PFSK-1 (cell line): ENCODE results near the gene DLGAP1.

Experiments
- POLR2AphosphoS5 ChIP-seq: IDR thresholded peaks from 2 replicates; pipeline ENCODE4 v1.6.1; 2012; ENCODE audit warnings: low read depth, mild to moderate bottlenecking, control low read depth, low read length, moderate library complexity
- TF ChIP-seq, protein P1 (sequence below), 2 experiments: IDR thresholded peaks; 2 replicates each; pipeline versions ENCODE4 v1.6.1 to v1.8.0; 2011 to 2012; ENCODE audit warnings: low read depth in 2 of 2, low read length in 2 of 2, control low read depth in 1 of 2, inconsistent platforms in 1 of 2, mild to moderate bottlenecking in 1 of 2, moderate library complexity in 1 of 2; ENCODE audit not compliant: insufficient read depth in 1 of 2

DNA sequence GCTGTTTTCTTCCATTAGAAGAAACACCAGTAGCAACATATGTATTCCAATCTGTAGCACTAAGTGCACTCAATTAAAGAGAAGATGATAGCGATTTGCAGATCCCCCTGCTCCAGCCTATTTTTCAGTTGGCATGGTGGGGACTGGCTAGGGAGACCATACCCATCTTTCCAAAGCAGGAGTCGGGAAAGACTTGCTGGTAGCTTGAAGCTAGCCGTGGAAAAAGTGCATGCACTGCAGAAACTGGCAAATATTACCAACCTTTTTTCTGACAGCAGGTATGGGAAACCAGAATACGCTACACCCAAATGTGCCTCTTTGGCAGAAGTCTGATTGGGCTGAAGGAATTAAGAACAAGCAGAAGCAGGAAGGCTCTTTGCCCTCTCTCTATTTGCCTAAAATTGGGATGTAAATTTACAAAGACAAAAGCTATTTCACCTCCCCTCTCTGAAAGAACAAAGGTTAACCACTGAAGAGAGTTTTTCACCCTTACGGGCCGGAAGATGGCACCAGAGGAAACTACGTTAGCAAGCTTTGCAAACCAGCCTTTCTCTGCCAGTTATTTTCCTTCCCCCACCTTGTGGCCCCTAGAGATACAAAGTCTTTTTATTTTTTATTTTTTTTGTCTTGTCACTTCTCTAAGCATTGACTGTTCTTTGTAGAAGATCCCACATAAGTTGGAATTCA lies 273.1 kb downstream of the DLGAP1 start:
- no peak for TF ChIP-seq POLR2AphosphoS5
- TF ChIP-seq, protein P1, sequence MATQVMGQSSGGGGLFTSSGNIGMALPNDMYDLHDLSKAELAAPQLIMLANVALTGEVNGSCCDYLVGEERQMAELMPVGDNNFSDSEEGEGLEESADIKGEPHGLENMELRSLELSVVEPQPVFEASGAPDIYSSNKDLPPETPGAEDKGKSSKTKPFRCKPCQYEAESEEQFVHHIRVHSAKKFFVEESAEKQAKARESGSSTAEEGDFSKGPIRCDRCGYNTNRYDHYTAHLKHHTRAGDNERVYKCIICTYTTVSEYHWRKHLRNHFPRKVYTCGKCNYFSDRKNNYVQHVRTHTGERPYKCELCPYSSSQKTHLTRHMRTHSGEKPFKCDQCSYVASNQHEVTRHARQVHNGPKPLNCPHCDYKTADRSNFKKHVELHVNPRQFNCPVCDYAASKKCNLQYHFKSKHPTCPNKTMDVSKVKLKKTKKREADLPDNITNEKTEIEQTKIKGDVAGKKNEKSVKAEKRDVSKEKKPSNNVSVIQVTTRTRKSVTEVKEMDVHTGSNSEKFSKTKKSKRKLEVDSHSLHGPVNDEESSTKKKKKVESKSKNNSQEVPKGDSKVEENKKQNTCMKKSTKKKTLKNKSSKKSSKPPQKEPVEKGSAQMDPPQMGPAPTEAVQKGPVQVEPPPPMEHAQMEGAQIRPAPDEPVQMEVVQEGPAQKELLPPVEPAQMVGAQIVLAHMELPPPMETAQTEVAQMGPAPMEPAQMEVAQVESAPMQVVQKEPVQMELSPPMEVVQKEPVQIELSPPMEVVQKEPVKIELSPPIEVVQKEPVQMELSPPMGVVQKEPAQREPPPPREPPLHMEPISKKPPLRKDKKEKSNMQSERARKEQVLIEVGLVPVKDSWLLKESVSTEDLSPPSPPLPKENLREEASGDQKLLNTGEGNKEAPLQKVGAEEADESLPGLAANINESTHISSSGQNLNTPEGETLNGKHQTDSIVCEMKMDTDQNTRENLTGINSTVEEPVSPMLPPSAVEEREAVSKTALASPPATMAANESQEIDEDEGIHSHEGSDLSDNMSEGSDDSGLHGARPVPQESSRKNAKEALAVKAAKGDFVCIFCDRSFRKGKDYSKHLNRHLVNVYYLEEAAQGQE (IDR thresholded peaks at IDR 0.05; ENCODE audit: insufficient read depth in 1 of 2, low read depth in 2 of 2, low read length in 2 of 2) = no peak
